ENCODE results near the gene TAPBPL. TPM values are rescaled to one million over a fixed set of nuclear protein-coding genes. Genes with fewer than 3 reads are reported as not detected.
"Not testable (repeated sequence)": the region's sequence is repeated elsewhere in the genome, so short reads cannot be mapped to it uniquely, and the experiment has no call there.

Gene TAPBPL
- total and polyA plus RNA-seq, 9 donors: 10.3 to 37.5 (median 16.5) TPM

DNA sequence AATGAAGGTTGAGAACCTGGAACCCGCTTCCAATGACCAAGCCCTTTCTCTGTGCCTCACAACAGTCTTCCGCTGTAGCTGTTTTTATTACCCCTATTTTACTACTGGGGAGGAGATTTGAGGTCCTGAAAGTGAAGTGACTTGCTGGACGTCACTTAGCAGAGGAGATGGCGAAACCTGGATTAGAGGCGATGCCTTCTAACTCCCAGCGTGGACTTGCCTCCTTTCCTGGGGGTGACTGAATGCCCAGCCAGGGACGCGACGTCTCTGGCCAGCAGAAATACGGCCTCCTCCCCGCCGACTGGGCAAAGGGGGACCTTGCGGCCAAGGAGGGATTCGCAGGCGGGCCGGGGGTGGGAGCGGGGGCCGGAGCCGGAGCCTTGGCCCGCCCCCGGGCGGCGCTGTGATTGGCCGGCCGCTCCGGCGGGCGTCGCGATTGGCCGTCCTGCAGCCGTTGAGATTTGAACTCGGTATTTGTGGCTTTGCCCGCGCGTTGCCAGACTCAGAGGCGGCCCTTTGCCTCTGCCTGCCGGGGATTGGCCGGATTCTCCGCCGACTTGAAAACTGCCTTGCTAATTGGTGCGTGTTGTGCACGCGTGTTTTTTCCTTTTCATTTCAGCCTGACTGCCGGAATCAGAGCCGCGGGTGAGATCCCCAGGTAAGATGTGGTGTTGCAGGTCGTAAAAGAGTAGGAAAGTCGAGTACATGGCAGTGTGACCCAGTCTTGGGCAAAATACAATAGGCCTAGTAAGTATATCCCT is 41.8 kb downstream of the TAPBPL start, which contains the start of gene NCAPD2:
TSS of gene NCAPD2 (plus strand) at position 606 of the 761 bp plus-strand sequence. CDS start 997 bp downstream, outside the sequence.
- Histone ChIP-seq H3K9me3 (no peaks in the 10 kb centered on the region), H3K27ac (peak within 1 kb of the TSS; percentile 47 to 93), H3K36me3 (no peaks in the 10 kb centered on the region), H3K4me3 (peak within 1 kb of the TSS; percentile 82), H3K27me3 (no peaks in the 10 kb centered on the region), H3K4me1 (ENCODE audit: insufficient read depth) (peaks cover 7% of the 10 kb centered on the region)
- 0 to 1% (median 0%) methylated on average over 29 to 49 of the region's 49 CpGs for WGBS, 3 donors
- no peak for TF ChIP-seq EP300 (IDR thresholded peaks at IDR 0.05)
- no peak for TF ChIP-seq POLR2A (IDR thresholded peaks at IDR 0.05)
- TF ChIP-seq, protein P1, sequence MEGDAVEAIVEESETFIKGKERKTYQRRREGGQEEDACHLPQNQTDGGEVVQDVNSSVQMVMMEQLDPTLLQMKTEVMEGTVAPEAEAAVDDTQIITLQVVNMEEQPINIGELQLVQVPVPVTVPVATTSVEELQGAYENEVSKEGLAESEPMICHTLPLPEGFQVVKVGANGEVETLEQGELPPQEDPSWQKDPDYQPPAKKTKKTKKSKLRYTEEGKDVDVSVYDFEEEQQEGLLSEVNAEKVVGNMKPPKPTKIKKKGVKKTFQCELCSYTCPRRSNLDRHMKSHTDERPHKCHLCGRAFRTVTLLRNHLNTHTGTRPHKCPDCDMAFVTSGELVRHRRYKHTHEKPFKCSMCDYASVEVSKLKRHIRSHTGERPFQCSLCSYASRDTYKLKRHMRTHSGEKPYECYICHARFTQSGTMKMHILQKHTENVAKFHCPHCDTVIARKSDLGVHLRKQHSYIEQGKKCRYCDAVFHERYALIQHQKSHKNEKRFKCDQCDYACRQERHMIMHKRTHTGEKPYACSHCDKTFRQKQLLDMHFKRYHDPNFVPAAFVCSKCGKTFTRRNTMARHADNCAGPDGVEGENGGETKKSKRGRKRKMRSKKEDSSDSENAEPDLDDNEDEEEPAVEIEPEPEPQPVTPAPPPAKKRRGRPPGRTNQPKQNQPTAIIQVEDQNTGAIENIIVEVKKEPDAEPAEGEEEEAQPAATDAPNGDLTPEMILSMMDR (IDR thresholded peaks at IDR 0.05): peak in 2 of 3 donors; percentile 60 to 83
- peak; percentile 87 to 95 (median 91) for DNase-seq
- intact Hi-C loops (cut with DNase I): no loop called here

DNA sequence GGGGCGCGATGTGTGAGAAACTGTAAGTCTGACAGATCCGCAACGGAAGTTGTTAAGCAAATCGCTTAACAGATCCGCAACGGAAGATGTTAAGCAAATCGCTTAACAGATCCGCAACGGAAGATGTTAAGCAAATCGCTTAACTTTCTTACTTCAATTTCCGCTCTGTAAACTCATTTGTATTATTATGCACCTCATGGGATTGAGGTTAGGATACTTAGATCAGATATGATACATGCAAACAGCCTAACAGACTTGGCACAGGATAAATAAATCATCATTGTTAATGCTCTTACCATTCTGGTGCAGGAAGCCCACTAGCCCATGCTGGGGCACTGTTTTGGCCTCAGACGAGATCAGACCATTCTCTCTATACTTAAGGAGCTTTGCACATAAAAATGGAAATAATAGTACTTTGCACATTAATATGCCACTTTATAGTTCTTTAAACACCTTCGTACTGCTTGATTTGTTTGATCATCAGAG is 42.5 kb downstream of the TAPBPL start:
- H3K36me3 ChIP-seq: no peaks in the 10 kb centered on the region
- DNase-seq: no peak
- H3K9me3 ChIP-seq: no peaks in the 10 kb centered on the region
- H3K4me3 ChIP-seq: peak overlapping the region; percentile 82
- intact Hi-C loops (cut with DNase I): no loop called here
- H3K4me1 ChIP-seq (ENCODE audit: insufficient read depth): peaks cover 7% of the 10 kb centered on the region
- H3K27me3 ChIP-seq: no peaks in the 10 kb centered on the region
- TF ChIP-seq POLR2A (IDR thresholded peaks at IDR 0.05) (no peak), EP300 (IDR thresholded peaks at IDR 0.05) (no peak)
- TF ChIP-seq, protein P1 (IDR thresholded peaks at IDR 0.05): no peak
- H3K27ac ChIP-seq: no peak overlapping the region
- 1% methylated on average over 14 of the region's 14 CpGs for WGBS, 3 donors

DNA sequence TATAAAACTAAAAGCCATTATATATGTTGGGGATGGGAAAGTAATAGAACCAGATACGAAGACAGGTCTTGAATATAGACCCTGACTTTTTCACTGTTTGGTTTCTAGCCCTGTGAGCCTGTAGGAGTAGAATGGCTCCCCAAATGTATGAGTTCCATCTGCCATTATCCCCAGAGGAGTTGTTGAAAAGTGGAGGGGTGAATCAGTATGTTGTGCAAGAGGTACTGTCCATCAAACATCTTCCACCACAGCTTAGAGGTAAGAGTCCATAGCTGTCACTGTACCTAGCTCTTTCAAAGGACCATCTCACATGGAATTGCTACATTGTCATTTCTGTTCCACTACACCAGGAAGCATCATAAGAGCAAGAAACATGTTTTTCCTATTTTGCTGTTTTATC is 43.1 kb downstream of the TAPBPL start:
- Histone ChIP-seq H3K36me3 (no peaks in the 10 kb centered on the region), H3K27ac (no peak overlapping the region), H3K4me1 (ENCODE audit: insufficient read depth) (peaks cover 7% of the 10 kb centered on the region), H3K9me3 (no peaks in the 10 kb centered on the region), H3K27me3 (no peaks in the 10 kb centered on the region), H3K4me3 (no peak overlapping the region)
- TF ChIP-seq EP300 (IDR thresholded peaks at IDR 0.05) (no peak), POLR2A (IDR thresholded peaks at IDR 0.05) (no peak)
- TF ChIP-seq, protein P1 (IDR thresholded peaks at IDR 0.05): no peak
- WGBS, 3 donors: 65 to 75% (median 67%) methylated on average over 1 of the region's 1 CpG
- intact Hi-C loops (cut with DNase I): no loop called here
- DNase-seq: no peak

DNA sequence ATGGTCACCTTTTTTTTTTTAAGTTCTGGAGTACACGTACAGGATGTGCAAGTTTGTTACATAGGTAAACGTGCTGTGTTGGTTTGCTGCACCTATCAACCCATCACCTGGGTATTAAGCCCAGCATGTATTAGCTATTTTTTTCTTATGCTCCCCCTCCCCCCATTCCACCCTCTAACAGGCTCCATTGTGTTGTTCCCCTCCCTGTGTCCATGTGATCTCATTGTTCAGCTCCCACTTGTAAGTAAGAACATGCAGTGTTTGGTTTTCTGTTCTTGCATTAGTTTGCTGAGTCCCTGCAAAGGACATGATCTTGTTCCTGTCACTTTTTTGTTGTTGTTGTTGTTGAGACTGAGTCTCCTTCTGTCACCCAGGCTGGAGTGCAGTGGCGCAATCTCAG is 45.4 kb downstream of the TAPBPL start:
- H3K36me3 ChIP-seq; intact Hi-C loops (cut with DNase I); H3K9me3 ChIP-seq; H3K4me1 ChIP-seq (ENCODE audit: insufficient read depth); DNase-seq; H3K4me3 ChIP-seq; H3K27me3 ChIP-seq; H3K27ac ChIP-seq: not testable (repeated sequence)
- WGBS, 3 donors: 73 to 79% (median 77%) methylated on average over 3 of the region's 3 CpGs

DNA sequence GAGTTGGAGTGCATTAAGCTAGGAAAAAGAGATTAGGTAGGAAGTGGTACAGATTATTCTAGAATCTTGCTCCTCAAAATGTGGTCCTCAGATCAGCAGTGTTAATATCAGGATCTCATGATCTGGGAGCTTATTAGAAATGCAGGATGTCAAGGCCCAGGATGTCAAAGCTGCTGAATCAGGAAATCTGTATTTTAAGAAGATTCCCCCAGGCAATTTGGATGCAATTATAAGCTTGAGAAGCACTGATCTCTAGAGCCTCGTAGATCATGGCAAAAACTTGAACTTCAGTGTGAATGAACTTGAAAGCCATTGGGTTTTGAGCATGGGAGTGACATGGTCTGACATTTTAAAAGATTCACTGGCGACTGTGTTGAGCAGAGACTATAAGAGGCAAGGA is 48.6 kb downstream of the TAPBPL start:
- H3K27me3 ChIP-seq: no peaks in the 10 kb centered on the region
- no peak overlapping the region for H3K27ac ChIP-seq
- intact Hi-C loops (cut with DNase I): no loop called here
- WGBS, 3 donors: 83 to 95% (median 91%) methylated on average over 2 of the region's 2 CpGs
- H3K4me1 ChIP-seq (ENCODE audit: insufficient read depth): no peaks in the 10 kb centered on the region
- no peak overlapping the region for H3K4me3 ChIP-seq
- no peaks in the 10 kb centered on the region for H3K9me3 ChIP-seq
- no peaks in the 10 kb centered on the region for H3K36me3 ChIP-seq
- no peak for DNase-seq
- TF ChIP-seq POLR2A (IDR thresholded peaks at IDR 0.05) (no peak), EP300 (IDR thresholded peaks at IDR 0.05) (no peak)
- TF ChIP-seq, protein P1 (IDR thresholded peaks at IDR 0.05): no peak

Data from ovary (tissue), 9 donors.